Rectal smooth muscle tissue (tissue), 1 donor: ENCODE measurements around the gene OSBPL6.

Experiments used
- H3K27ac ChIP-seq: one replicate; pipeline ENCODE4 v1.7.0; 2013; ENCODE audit warnings: low read depth, low read length, inconsistent platforms
- H3K27me3 ChIP-seq: one replicate; pipeline ENCODE4 v1.7.0; 2013; ENCODE audit warnings: low read length; ENCODE audit not compliant: control insufficient read depth, insufficient read depth
- H3K36me3 ChIP-seq: one replicate; pipeline ENCODE4 v1.7.0; 2013; ENCODE audit warnings: low read length; ENCODE audit not compliant: control insufficient read depth, insufficient read depth
- H3K4me1 ChIP-seq: one replicate; pipeline ENCODE4 v1.7.0; 2013; ENCODE audit warnings: low read length; ENCODE audit not compliant: control insufficient read depth, insufficient read depth
- H3K4me3 ChIP-seq: one replicate; pipeline ENCODE4 v1.7.0; 2013; ENCODE audit warnings: low read length
- H3K9ac ChIP-seq: one replicate; pipeline ENCODE4 v1.7.0; 2013; ENCODE audit warnings: low read length

OSBPL6 gene

DNA sequence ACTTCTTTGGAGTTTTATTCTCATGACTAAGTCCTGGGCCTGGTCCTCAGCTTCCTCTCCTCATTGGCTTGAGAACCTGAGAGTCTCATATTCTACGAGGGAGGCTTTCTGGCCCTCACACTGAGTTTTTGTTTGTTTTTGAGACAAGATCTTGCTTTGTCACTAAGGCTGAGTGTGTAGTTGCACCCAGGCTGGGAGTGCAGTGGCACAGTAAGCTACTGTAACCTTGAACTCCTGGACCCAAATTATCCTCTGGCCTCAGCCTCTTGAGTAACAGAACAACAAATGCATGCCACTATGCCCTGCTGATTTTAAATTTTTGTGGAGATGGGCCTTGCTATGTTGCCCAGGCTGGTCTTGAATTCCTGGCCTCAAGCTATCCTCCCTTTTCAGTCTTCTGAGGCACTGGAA, 234.1 kb downstream of the OSBPL6 start:
- Histone ChIP-seq H3K4me3 (no peak overlapping the region), H3K4me1 (no peaks in the 10 kb centered on the region), H3K27me3 (no peaks in the 10 kb centered on the region), H3K9ac (no peak overlapping the region), H3K27ac (no peak overlapping the region), H3K36me3 (peaks cover 6% of the 10 kb centered on the region)

DNA sequence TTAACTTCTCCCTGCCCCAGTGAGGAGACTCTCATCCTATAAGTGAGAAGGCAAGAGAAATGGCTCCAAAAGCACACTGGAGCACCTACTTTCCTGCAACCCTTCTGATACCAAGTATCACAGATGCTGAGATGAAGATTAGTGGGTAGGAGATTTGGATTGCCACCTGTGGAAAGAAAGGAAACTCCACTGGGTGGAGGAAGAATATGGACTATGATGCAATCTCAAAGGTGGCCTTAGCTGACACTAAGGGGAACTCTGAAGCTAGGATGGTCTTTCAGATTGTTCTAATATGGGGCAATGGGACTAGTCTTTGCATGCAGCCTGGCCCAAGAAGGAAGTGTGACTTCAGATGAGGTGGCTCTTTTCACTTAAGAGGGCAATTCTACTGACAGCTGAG, 235.0 kb downstream of the OSBPL6 start:
- H3K36me3 ChIP-seq: peaks cover 9% of the 10 kb centered on the region
- H3K27ac ChIP-seq: no peak overlapping the region
- H3K9ac ChIP-seq: no peak overlapping the region
- H3K4me1 ChIP-seq: no peaks in the 10 kb centered on the region
- no peaks in the 10 kb centered on the region for H3K27me3 ChIP-seq
- H3K4me3 ChIP-seq: no peak overlapping the region

DNA sequence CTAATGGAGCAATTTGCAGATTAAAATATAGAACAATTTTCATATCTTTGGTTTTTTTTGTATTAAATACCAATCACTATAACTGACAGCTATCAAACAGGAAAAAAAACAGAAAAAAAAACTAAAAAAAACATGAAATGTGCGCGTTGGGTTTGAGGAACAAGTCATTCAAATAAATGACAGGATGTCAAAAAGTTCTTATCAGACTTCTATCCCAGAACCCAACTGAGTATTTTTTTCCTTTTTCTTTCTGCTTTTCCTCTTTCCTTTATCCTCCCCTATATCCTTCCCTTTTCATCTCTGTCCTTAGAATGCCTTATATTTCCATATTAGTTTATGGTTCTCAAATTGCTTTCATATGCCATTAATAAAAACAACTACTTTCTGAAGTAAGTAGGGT, 242.3 kb downstream of the OSBPL6 start:
- Histone ChIP-seq H3K36me3 (peaks cover 18% of the 10 kb centered on the region), H3K27me3 (no peaks in the 10 kb centered on the region), H3K9ac (no peak overlapping the region), H3K4me3 (no peak overlapping the region), H3K4me1 (no peaks in the 10 kb centered on the region), H3K27ac (no peak overlapping the region)

DNA sequence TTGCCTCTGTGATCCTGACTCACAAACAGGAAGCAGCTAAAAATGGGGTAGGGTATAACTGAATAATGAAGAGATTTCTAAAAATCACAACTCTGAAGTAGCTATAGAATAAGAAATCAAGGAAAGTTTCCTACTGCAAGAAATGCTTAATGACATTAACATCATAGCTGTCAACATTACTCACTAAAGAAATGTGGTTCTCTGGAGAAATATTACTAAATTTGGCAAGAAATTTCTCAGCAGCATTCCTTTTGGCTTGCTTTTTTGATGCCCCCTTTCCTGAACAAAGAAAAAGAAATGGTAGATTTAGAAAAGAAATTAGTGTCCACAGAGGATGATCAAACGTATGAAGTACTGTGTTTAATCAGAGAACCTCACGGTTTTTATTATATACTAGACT, 247.1 kb downstream of the OSBPL6 start:
- H3K27ac ChIP-seq: no peak overlapping the region
- H3K9ac ChIP-seq: no peak overlapping the region
- no peak overlapping the region for H3K4me3 ChIP-seq
- no peaks in the 10 kb centered on the region for H3K27me3 ChIP-seq
- H3K4me1 ChIP-seq: no peaks in the 10 kb centered on the region
- peaks cover 18% of the 10 kb centered on the region for H3K36me3 ChIP-seq

DNA sequence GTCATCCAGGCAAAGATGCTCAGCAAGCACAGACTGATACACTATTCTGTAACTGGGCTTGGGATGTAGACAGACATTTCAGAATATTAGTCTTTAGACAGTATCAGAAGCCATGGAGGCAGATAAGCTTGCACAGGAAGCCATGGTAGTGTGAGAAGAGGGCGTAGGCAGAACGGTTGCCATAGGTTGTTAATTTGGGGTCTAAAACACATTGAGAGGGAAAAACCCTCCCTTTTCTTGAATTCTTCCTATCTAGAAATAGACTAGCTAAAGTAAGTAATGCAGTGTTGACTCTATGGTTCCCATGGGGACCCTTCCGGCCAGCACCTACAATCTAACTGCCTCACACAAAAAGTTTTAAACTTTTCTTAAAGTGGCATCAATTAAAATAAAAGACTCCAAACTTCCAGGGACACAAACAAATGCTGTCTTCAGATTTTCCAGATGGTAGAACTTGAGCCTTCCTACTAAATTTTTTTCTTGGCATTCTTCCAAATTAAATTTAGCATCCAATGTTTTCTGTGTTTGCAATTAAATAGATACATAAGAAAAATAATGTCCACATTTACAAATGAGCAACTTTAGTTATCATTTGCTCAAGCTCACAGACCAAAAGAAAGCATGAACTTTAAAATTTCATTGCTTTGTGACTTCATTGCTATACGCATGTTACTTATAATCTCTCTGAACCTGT, 254.8 kb downstream of the OSBPL6 start:
- Histone ChIP-seq H3K4me3 (no peak overlapping the region), H3K27ac (no peak overlapping the region), H3K36me3 (peaks cover 3% of the 10 kb centered on the region), H3K9ac (no peak overlapping the region), H3K27me3 (no peaks in the 10 kb centered on the region), H3K4me1 (peaks cover 12% of the 10 kb centered on the region)

DNA sequence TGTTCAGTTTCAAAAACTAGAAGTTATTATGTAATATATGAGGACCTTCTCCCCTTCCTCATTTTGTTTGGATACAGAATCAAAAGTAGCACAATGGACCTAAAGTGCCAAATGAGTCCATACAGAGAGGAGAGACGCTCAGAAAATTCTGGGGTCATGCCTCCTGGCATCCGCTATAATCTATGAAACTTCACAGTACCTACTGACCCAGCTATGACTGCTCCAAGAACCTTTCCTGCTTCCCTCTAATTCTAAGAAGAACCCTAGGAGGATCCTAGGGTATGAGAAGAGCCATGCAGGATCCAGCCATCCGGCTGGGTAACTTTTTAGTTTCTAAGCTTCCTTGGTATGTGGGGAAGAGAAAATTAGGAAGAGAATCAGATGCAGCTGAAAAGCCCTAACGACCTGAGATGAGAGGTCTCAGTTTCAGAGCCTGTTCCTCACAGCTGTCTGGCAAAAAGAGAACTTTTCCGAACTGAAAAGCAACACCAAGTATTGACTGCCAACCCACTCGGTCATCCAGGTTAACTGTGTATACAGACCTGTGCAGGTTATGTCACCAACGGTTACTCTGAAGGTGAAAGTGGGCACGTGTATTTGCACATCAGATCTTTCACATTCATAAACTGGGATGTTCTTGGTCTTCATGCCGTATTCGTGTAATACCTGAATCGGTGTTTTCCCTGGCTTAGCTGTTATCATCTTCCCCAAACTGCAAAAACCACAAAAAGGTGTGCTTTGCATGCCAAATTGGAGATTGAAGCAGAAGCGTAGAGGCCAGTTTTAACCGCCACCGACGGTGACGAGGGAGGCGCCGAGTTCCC, 255.6 kb downstream of the OSBPL6 start:
- Histone ChIP-seq H3K9ac (peak overlapping the region; percentile 50), H3K4me1 (peaks cover 12% of the 10 kb centered on the region), H3K27ac (peak overlapping the region; percentile 99), H3K27me3 (no peaks in the 10 kb centered on the region), H3K4me3 (peak overlapping the region; percentile 67), H3K36me3 (peaks cover 3% of the 10 kb centered on the region)

DNA sequence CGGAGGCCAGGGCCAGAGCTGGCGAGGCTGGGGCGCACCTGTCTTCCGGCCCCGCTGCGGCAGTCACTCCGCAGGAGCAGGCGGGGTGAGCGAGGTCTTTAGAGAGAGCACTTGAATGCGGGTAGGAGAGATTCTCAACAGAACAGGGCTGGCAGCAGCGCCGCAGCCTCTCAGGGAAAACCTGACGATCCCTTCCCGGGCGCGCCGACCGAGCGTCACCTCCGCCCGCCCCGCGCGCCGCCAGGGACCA, 256.1 kb downstream of the OSBPL6 start:
- no peaks in the 10 kb centered on the region for H3K27me3 ChIP-seq
- H3K9ac ChIP-seq: peak overlapping the region; percentile 94
- H3K4me3 ChIP-seq: peak overlapping the region; percentile 67

DNA sequence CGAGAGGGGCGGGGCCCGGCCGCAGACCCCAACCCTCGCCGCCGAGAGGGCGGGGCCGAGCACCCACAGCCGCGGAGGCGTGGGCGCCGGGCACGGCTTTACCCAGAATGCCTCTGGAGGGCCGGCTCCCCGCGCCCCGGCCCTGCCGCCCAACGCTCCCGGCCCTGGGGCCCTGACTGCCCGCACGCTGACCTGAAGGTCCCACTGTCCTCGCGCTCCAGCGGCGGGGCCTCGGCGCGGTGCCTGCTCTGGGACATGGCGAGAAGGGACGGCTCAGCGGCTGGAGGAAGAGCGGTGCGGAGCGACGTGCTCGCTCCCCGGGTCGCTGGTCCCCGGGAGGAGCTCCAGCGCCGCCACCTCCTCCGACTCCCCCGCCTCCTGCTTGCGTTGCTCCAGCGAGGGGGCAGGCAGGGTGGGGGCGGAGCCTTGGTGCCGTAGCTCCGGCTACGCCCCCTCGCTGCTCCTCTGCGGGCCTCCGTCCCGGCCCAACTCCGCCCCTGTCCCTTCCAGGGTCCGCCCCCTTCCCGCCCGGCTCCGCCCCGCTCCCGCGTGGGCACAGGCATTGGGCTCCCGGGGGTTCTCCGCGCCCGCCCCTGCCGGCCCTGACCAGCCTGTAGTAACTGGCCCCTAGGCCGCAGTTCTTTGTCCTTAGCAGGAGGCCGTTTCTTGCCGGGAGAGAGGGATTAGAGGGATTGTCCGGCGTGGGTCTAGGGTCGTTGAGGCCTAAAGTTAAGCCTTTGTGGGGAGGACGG, 256.6 kb downstream of the OSBPL6 start, which contains the start of the genes PJVK and PRKRA:
Gene PJVK (plus strand): TSS at position 605 of the 752 bp plus-strand sequence. CDS start 2,032 bp downstream, outside the sequence.
Gene PRKRA (minus strand): TSS at position 402 of the 752 bp plus-strand sequence. CDS start 145 bp downstream, at position 257.
- Histone ChIP-seq H3K4me1 (peaks cover 12% of the 10 kb centered on the region), H3K27ac (peak within 1 kb of the TSS; percentile 99), H3K4me3 (peak within 1 kb of the TSS; percentile 87), H3K36me3 (peaks cover 3% of the 10 kb centered on the region), H3K27me3 (no peaks in the 10 kb centered on the region), H3K9ac (peak within 1 kb of the TSS; percentile 94)

More for the DNA sequence above, 256.1 kb downstream of the OSBPL6 start:
- Histone ChIP-seq H3K27ac (peak overlapping the region; percentile 99), H3K4me1 (peaks cover 12% of the 10 kb centered on the region), H3K36me3 (peaks cover 3% of the 10 kb centered on the region)

DNA sequence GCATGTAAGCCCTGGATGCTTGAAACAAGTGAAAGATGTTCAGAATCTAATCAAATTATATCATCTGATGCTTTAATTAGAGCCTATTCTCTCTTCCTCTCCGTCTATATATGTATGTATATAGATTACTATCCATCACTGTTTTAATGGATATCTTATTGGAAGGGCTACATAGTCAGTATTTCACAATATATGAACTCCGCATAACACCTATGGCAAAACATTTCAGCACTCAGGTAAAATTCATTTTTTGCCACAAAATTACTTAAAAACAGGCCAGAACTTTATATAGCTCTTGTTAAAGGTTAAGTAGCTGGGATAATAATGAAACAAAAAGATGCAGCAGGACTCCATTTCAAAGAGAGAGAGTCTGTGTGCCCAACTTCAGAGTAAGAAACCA, 258.0 kb downstream of the OSBPL6 start:
- Histone ChIP-seq H3K9ac (no peak overlapping the region), H3K27me3 (no peaks in the 10 kb centered on the region), H3K4me1 (peaks cover 12% of the 10 kb centered on the region), H3K4me3 (no peak overlapping the region), H3K27ac (peak overlapping the region; percentile 99), H3K36me3 (peaks cover 3% of the 10 kb centered on the region)
